ENCODE data around the gene SRRM4.

- no peak for TF ChIP-seq CTCF (IDR thresholded peaks at IDR 0.05; ENCODE audit: insufficient read depth, low read length)
- no peak for TF ChIP-seq SPI1 (IDR thresholded peaks at IDR 0.05; ENCODE audit: borderline replicate concordance, low read depth)
- TF ChIP-seq POLR2AphosphoS5 (IDR thresholded peaks at IDR 0.05; ENCODE audit: low read depth) = no peak
- TF ChIP-seq, protein P1, sequence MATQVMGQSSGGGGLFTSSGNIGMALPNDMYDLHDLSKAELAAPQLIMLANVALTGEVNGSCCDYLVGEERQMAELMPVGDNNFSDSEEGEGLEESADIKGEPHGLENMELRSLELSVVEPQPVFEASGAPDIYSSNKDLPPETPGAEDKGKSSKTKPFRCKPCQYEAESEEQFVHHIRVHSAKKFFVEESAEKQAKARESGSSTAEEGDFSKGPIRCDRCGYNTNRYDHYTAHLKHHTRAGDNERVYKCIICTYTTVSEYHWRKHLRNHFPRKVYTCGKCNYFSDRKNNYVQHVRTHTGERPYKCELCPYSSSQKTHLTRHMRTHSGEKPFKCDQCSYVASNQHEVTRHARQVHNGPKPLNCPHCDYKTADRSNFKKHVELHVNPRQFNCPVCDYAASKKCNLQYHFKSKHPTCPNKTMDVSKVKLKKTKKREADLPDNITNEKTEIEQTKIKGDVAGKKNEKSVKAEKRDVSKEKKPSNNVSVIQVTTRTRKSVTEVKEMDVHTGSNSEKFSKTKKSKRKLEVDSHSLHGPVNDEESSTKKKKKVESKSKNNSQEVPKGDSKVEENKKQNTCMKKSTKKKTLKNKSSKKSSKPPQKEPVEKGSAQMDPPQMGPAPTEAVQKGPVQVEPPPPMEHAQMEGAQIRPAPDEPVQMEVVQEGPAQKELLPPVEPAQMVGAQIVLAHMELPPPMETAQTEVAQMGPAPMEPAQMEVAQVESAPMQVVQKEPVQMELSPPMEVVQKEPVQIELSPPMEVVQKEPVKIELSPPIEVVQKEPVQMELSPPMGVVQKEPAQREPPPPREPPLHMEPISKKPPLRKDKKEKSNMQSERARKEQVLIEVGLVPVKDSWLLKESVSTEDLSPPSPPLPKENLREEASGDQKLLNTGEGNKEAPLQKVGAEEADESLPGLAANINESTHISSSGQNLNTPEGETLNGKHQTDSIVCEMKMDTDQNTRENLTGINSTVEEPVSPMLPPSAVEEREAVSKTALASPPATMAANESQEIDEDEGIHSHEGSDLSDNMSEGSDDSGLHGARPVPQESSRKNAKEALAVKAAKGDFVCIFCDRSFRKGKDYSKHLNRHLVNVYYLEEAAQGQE (IDR thresholded peaks at IDR 0.05; ENCODE audit: insufficient replicate concordance, low read depth) = no peak
- no peak for TF ChIP-seq GABPA (IDR thresholded peaks at IDR 0.05; ENCODE audit: low read depth)
Observed at GRCh38 chr12:119128527-119128926, 147.2 kb downstream of the SRRM4 start.

Data from HL-60 (cell line).